ENCODE data around the gene ABHD14A. TPM values are rescaled to one million over a fixed set of nuclear protein-coding genes. Genes with fewer than 3 reads are reported as not detected.

ABHD14A gene
- total and polyA plus RNA-seq, 2 of the 13 experiments (the other 11 are each of a cell fraction or from before 2014, with no cell fraction given) = 29.5 to 46.9 TPM

DNA sequence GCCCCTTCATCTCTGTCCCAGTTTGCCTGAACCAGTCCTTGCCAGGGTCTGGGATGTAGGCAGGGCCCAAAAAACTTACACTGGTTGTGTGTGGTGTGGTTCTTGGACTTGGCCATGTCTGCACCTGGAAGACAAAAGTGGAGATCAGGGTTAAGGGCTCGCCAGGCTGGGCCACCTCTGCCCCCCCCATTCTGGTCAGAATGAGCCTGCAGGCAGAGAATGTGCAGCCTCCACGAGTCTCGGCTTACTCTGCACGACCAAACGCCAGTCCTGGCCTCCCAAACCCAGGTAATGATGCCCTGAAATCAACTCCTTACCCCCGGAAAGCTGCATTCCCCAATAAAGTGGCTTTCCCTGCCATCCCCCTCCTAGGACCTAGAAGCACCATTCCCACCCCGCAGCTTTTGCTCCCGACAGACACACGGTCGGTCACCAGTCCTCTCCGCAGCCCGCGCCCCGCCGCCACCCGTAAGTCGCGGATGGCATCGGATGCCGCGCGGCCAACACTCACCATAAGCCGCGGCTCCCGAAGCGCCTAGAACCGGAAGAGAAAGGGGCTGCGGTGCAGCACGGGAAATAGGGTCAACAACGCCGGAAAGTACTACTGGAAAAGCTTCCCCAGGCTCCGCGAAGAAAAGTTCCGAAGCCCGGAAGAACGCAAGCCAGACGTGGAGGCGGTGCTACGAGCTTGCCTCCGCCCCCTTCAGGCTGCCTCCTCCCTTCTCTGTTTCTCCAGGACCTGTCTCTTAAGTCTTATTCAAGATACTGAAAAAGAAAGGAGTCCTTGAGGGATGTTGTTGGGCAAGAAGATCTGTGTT is 20.7 kb downstream of the ABHD14A start, which contains the start of gene RPL29 (continued):
- no peak for TF ChIP-seq ZNF569 (CRISPR knock-in tag; IDR thresholded peaks at IDR 0.05; ENCODE audit: borderline replicate concordance)
- no peak for TF ChIP-seq FOSL1 (CRISPR knock-in tag; IDR thresholded peaks at IDR 0.05; ENCODE audit: borderline replicate concordance)
- TF ChIP-seq GLMP (CRISPR knock-in tag; IDR thresholded peaks at IDR 0.05; ENCODE audit: borderline replicate concordance) = no peak
- TF ChIP-seq ZNF749 (CRISPR knock-in tag; IDR thresholded peaks at IDR 0.05; ENCODE audit: borderline replicate concordance) = peak; percentile 70; the same call in 1 of the 2 replicates
- TF ChIP-seq ZNF160 (CRISPR knock-in tag; IDR thresholded peaks at IDR 0.05) = peak; percentile 47; the same call in 1 of the 2 replicates
- TF ChIP-seq IRF2 (CRISPR knock-in tag; IDR thresholded peaks at IDR 0.05) = peak; percentile 93; the same call in 1 of the 2 replicates
- TF ChIP-seq EP300 (IDR thresholded peaks at IDR 0.05; ENCODE audit: low read depth in 2 of 2, low read length in 2 of 2) = peak; percentile 32 to 50; a peak in 2 of 4 replicates
- peak; percentile 61; the same call in 1 of the 2 replicates for TF ChIP-seq EP300 (CRISPR knock-in tag; IDR thresholded peaks at IDR 0.05; ENCODE audit: borderline replicate concordance)
- TF ChIP-seq ZNF180 (CRISPR knock-in tag; IDR thresholded peaks at IDR 0.05; ENCODE audit: borderline replicate concordance, low read depth) = no peak
- peak; percentile 83; the same call in 1 of the 2 replicates for TF ChIP-seq ZMYM4 (CRISPR knock-in tag; IDR thresholded peaks at IDR 0.05)
- TF ChIP-seq ZSCAN31 (CRISPR knock-in tag; IDR thresholded peaks at IDR 0.05; ENCODE audit: low read depth) = 0 out of 2 replicates have a peak, but pooled peaks have one; percentile 53
- peak; percentile 85; the same call in 1 of the 2 replicates for TF ChIP-seq KLF11 (CRISPR knock-in tag; IDR thresholded peaks at IDR 0.05)
- TF ChIP-seq NR2F6 (IDR thresholded peaks at IDR 0.05) = peak; percentile 54; the same call in 1 of the 2 replicates
- peak; percentile 62 for TF ChIP-seq NR2F6 (CRISPR knock-in tag; IDR thresholded peaks at IDR 0.05)
- peak; percentile 70; the same call in 1 of the 2 replicates for TF ChIP-seq KLF9 (CRISPR knock-in tag; IDR thresholded peaks at IDR 0.05; ENCODE audit: low read depth)
- TF ChIP-seq, protein P1, sequence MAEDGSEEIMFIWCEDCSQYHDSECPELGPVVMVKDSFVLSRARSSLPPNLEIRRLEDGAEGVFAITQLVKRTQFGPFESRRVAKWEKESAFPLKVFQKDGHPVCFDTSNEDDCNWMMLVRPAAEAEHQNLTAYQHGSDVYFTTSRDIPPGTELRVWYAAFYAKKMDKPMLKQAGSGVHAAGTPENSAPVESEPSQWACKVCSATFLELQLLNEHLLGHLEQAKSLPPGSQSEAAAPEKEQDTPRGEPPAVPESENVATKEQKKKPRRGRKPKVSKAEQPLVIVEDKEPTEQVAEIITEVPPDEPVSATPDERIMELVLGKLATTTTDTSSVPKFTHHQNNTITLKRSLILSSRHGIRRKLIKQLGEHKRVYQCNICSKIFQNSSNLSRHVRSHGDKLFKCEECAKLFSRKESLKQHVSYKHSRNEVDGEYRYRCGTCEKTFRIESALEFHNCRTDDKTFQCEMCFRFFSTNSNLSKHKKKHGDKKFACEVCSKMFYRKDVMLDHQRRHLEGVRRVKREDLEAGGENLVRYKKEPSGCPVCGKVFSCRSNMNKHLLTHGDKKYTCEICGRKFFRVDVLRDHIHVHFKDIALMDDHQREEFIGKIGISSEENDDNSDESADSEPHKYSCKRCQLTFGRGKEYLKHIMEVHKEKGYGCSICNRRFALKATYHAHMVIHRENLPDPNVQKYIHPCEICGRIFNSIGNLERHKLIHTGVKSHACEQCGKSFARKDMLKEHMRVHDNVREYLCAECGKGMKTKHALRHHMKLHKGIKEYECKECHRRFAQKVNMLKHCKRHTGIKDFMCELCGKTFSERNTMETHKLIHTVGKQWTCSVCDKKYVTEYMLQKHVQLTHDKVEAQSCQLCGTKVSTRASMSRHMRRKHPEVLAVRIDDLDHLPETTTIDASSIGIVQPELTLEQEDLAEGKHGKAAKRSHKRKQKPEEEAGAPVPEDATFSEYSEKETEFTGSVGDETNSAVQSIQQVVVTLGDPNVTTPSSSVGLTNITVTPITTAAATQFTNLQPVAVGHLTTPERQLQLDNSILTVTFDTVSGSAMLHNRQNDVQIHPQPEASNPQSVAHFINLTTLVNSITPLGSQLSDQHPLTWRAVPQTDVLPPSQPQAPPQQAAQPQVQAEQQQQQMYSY (CRISPR knock-in tag; IDR thresholded peaks at IDR 0.05) = no peak
- TF ChIP-seq NCOA2 (CRISPR knock-in tag; IDR thresholded peaks at IDR 0.05) = peak; percentile 76
- no peak for TF ChIP-seq FIP1L1 (IDR thresholded peaks at IDR 0.05; ENCODE audit: borderline replicate concordance, insufficient read depth, low read depth, low read length)
- peak; percentile 91 for TF ChIP-seq TARDBP (CRISPR knock-in tag; IDR thresholded peaks at IDR 0.05)
- peak; percentile 81; the same call in 1 of the 2 replicates for TF ChIP-seq ZSCAN21 (CRISPR knock-in tag; IDR thresholded peaks at IDR 0.05; ENCODE audit: borderline replicate concordance)
- no peak for TF ChIP-seq BCLAF1 (IDR thresholded peaks at IDR 0.05)
- no peak for TF ChIP-seq ZNF720 (CRISPR knock-in tag; IDR thresholded peaks at IDR 0.05)

Data from HepG2 (cell line).